ENCODE data around the gene SLC66A3.
"Not testable (repeated sequence)": the region's sequence is repeated elsewhere in the genome, so short reads cannot be mapped to it uniquely, and the experiment has no call there.

Gene SLC66A3

DNA sequence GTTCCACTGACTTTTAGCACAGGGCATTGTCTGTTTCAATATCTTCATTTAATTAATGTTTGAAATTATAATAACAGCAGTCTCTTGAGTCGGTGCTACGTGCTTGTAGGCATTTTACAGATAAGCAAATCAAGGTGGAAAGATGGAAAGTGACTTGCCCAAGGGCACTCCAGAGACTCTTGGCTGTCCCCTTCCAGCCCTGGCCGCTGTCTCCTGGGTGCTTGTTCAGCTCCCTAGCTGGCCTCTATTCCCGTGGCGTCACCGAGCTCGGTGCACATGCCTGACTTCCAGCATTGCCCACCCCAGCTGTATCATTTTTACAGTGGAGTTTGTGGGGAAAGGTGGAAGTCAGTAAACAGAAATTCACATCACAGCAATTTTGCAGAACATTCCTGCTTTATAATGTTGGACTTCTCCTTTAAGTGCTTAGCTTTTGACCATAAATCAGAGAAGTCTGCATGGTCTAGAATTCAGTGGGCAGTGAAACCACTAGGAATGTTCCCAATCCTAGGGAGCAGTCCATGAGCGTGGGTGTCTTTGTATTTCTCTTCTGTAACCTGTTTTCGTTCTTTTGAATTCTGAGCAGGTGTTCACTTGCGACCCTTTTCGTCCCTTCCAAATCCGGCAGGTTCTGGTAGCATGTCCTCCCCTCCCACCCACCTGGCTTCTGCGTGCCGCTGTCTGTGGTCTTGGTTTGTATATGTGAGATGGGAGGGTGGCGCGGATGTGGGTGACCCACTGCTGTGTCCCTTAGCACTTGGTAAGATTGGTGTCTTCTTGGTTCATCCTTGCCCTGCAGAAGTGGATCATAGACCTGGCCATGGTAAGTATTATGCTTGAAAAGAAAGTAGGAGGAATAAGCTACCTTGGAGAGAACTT, 8.4 kb downstream of the SLC66A3 start:
- DNase-seq (ENCODE audit: low read depth), result no peak

DNA sequence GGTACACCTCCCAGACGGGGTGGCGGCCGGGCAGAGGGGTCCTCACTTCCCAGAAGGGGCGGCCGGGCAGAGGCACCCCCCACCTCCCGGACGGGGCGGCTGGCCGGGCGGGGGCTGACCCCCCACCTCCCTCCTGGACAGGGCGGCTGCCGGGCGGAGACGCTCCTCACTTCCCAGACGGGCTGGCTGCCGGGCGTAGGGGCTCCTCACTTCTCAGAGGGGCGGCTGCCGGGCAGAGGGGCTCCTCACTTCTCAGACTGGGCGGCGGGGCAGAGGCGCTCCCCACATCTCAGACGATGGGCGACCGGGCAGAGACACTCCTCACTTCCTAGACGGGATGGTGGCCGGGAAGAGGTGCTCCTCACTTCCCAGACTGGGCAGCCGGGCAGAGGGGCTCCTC, 9.8 kb downstream of the SLC66A3 start:
- DNase-seq (ENCODE audit: low read depth), result not testable (repeated sequence)

DNA sequence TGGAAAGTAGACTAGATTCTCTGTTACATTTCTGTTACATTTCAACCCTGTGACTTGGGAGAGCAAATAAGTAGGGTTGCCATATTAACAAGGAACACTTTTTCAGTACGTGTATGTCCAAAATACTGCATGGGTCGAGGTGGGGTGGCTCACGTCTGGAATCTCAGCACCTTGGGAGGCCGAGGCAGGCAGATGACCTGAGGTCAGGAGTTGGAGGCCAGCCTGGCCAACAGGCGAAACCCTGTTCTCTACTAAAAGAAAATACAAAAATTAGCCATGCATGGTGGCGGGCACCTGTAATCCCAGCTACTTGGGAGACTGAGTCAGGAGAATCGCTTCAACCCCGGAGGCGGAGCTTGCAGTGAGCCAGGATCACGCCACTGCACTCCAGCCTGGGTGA, 11.2 kb downstream of the SLC66A3 start:
- no peak for DNase-seq (ENCODE audit: low read depth)

DNA sequence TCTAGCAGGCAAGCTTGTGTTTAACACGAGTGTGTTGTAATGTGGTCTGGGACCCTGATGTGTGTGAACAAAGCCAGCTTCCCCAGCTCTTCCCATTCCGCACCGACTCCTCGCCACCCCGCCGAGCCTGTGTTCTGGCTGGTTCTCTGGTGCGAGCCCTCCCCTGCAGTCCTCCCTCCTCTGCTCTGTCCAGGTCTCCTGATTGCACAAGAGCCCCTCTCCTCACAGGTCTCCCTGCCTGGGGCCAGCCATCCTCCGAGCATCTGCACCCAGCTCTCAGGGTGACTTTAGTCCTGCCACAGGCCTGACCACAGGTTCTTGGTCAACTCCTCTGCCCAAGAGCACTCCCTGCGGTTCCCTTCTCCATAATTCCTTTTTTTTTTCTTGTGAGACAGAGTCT, 13.2 kb downstream of the SLC66A3 start:
- DNase-seq (ENCODE audit: low read depth), result no peak

DNA sequence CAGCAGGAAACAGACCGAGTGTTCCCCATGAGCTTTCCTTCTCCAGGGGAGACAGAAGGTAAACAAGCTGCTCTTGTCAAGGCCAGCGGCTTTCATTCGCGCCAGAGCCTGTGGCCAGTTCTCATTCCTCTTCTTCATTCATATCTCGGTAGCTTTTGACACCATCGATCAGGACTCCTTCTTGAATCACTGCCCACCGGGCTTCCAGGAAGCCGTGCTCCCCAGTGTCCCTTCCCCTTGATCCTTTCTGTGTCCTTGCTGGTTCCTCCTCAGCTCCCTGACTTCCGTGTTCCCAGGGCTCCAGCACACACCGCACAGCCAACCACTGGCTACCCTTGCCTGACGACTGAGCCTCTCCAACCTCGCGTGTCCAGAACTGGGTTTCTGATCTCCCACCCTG, 14.1 kb downstream of the SLC66A3 start:
- DNase-seq (ENCODE audit: low read depth), result no peak

DNA sequence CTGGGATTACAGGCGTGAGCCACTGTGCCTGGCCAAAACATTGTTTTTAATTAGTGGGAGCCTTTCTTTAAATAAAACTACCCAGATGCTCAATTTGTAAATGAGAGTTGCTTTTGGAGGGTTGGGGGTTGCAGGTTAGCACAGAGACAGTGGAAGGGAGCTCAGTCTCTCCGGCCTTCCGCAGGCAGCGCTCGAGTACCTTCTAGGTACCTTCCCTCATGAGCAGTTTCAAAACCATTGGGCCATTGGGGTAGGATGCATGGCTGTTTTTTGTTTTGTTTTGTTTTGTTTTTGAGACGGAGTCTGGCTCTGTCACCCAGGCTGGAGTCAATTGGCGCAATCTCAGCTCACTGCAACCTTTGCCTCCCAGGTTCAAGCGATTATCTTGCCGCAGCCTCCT, 19.0 kb downstream of the SLC66A3 start:
- no peak for DNase-seq (ENCODE audit: low read depth)

DNA sequence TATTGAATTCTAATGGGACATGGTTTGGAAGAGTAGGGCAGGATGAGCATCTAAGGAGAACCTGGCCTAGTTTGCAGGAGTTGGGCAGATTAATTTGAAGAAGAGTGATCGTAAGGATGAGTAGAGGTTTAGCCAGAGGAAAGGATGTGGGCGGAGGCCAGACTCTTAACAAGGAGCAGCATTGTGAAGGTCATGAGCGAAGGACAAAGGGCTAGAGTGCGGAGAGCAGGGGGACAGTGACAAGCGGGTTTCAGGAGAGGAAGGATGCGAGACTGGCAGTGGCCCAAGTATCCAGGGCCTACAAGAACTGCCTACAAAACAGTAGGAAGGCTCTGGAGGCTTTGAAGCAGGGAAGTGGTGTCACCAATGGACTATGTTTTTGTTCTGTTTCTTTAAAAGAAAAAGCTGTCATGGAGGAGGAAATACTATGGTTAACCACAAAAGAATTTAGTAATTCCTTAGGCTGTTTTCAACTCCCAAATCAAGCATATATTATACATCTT, 20.1 kb downstream of the SLC66A3 start:
- DNase-seq (ENCODE audit: low read depth), result no peak

DNA sequence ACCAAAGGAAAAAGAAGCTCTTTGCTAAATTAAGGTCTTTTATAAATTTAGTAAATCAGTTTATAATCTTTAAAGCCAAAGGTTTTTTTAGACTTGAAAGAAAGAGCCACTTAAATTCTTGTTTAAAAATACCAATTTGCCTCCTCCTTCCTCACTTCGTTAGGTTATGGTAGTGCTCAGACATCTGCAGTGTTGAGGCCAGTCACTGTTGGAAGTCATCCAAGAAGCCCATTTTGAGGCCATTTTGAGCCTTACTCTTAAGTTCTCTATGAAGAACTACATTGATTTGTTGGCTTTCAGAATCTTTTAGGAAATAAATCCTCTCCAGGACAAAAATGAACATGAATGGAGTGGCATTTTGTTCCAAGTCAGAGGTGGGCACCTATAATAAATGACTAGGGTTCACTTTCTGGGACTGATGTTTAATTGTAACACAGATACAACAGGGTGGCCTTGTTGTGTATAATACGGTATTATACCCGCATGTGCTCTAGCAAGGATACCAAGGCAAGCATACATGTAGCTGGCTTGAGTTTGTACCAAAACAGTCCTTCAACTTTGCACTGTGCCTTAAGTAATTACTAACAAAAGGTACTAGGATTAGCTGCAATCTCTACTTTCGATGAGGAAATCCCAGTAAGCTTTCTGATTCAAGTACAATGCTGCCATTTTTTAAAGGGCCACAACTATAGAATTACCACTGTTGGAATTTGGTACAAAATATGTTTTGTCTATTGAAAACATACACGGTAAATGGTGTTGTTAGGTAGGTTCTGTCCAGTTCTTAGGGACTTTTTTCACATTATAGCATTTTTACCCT, 22.8 kb downstream of the SLC66A3 start:
- DNase-seq (ENCODE audit: low read depth), result no peak

DNA sequence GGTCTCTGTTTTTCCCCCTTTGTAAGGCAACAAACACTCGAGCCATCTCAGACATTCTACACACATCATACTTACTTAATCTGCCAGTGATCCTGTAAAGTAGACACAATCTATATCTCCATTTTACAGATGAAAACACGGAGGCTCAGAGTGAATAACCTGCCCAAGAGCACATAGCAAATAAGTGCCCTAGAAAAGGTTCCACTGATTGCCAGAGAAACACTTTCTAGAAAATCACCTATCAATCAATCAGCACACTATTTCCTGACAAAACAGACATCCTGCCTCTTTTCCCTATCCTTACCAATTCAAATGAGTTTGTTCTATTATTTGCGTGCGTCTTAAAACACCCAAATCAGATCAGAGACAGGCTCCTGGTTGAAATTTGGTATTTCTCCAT, 23.9 kb downstream of the SLC66A3 start:
- DNase-seq (ENCODE audit: low read depth), result no peak

DNA sequence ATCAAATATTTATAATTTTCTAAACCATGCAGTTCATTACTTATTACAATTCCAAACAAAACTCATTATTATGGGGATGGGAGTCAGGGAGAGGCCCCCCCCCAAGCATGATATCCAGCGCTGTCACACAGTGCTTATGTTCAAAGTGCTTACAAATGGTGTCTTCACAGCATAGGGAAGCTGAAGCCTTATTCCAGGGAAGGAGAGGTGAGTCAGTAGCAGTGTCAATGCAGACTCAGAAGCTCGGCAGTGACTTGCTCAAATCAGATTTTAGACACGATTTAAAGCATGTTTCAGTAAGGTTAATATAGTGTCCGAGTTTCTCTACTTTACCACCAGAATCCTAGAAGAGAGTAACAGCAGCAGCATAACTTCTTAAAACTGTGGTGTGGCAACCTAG, 24.6 kb downstream of the SLC66A3 start:
- no peak for DNase-seq (ENCODE audit: low read depth)

DNA sequence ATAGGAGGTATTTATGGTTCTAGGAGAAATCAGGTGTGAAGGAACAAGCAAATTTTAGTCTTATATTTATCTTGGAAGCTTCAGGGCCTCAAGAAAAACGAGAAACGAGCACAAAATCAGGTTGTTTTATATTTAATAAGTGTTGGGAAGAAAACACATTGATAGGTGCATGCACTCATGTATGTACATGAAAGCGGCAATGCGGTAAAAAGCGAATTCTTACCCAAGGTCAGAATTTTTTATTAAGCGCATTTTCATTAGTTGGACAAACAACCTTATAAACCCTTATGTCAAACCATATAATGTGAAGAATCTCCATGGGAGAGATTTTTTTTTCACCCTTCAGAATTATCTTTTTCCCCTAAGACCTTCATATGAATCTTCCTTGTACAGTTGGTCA, 25.4 kb downstream of the SLC66A3 start:
- no peak for DNase-seq (ENCODE audit: low read depth)

DNA sequence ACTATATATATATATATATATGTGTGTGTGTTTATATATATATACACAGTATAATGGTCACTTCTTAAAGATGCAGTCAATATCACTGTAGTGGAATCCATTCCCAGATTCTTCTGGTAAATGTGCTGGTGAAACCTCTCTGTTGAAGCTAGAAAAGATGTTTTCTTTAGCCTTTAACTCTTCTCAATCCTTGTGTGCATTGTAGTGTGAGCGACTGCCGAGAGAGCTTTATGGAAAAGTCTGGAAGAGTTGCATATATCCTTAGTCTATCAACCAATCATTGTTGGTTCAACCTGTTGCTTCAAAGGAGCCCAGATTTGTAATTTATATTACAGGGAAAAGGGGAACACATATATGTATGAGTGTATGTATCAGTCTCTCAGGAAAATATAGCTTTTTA, 27.7 kb downstream of the SLC66A3 start:
- DNase-seq (ENCODE audit: low read depth), result no peak

DNA sequence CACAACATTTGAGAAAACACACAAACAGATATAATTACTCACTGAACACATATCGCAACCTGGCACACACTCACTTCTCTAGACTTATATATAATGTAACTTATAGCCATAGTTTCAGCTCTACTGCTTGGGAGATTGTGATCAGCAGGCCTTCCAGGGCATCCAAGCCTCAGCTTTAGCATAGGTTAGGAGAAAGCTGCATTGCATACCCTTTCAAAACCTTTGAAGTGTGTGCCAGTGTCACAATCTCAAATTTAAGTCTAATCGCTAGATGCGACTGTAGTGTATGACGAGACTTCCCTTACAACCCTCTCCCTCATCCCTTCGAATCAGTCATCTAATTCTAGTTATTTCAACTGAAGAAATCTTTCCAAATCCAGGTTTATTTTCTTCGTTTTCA, 30.9 kb downstream of the SLC66A3 start:
- DNase-seq (ENCODE audit: low read depth), result no peak

DNA sequence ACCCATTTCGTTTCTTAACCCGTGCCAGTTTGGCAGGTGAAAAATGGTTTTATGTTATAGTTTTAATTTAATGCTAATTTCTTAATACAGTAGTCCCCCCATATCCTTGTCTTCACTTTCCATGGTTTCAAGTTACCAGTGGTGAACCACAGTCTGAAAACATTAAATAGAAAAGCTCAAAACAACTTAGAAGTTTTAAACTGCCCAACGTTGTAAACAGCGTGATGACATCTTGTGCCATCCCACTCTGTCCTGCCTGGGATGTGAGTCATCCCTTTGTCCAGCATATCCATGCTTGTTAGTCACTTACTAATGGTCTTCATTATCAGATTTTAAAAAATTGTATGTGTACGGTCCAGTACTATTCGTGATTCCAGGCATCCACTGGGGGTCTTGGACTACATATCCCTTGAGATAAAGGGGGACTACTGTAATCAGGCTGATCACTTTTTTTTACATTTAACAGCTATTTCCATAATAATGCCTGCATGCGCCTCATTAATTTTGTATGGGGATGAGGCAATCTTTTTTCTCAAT, 31.9 kb downstream of the SLC66A3 start:
- no peak for DNase-seq (ENCODE audit: low read depth)

DNA sequence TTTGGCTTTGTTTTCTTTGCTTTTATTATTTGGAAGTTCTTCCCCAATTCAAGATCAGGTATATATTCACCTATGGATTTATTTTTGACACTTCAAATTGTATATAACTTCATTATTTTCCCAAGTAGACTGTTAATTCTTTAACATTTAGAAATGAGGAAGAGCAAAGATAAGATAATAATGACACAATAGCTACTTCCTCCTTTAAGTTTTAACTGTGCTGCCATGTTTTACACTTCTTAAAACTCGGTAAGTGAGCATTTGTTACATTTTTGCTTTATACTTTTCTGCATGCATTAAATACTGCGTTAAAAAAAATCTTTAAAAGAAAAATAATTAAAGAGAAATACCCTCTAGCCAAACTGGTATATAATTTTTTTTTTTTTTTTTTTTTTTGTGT, 32.5 kb downstream of the SLC66A3 start:
- DNase-seq (ENCODE audit: low read depth), result no peak

DNA sequence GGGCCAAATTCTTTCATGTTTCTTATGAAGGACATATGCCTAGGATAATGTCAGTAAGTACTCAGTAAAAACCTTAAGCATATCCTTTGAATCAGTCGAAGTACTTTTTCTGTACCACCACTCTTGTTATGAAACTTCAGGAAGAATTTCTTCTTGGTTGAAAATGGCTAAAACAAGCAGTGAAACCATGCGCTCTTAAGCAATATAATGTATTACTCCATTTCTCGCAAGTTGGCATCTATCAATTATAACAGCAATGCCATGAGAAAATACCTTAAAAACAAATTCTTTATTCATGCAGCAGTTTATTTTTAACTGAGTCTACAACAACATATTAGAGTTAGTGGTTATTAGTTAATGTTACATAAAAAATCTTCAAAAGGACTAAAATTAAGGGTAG, 41.0 kb downstream of the SLC66A3 start:
- DNase-seq (ENCODE audit: low read depth), result no peak

DNA sequence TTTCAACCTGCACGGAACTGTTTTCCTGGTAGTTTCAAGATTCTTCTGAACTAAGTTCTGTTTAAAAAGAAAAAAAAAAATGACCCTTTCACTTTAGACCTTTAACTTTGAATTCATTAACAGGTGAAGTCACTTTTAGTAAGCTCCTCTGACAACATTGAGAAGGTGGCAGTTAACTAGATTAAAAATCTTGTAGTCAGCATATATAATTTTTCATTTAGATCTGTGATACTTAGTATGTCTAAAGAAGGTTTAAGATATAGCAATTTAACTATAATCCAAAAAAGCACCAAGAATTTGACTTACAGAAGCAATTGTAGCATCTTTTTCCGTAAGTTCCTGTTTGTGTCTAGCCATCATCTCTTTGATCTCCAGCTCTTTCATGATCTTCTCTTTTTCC, 45.4 kb downstream of the SLC66A3 start:
- DNase-seq (ENCODE audit: low read depth), result no peak

DNA sequence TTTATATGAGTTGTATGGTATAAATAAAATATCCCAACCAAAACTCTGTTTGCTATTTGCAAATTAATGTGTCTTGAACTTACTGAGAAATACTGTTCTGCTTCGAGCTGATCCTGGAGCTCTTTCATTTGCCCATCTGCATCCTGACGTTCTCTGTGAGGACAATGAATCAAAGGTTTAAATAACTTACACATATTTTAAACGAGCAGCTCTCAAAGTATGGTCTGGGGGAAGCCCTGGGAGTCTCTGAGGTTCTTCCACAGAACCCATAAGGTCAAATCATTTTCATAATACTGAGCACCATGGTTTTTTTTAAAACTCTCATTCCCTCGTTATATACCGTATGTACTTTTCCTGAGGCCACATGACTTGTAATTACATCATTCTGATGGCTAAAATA, 46.7 kb downstream of the SLC66A3 start:
- DNase-seq (ENCODE audit: low read depth), result no peak

DNA sequence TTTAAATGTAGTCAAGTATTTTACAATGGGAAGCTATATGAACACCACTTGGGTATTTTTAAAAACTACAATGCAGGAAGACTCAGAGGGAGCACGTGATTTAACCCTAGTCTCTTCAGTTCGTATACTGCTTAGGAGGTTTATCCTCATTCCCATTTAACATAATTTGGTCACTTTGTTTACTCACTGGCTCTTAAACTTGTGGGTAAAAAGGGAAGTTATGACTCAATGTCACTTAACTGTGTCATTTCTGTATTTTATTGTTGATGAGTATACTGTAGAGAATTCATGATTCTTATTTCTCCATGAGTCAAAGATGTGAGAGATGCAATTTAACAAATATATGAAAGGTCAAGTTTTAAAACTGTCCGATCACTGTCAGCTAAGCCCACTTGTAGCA, 48.2 kb downstream of the SLC66A3 start:
- DNase-seq (ENCODE audit: low read depth), result no peak

DNA sequence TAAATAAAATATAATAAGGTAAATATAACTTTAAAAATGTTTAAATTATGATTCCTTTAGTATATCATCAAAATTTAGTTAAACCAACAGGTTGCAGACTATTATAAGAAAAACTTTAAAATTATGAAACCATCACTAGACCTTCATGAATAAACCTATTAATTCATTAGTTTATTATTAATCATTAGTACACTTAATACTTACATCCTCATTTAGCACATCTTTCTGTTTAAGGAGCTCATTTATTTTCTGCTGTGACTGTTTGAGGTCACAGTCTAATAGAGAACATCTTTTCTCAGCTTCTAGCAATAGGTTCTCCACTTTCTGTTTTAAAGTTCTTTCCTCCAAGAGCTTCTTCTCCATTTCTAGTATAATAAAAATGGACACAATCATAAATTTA, 52.8 kb downstream of the SLC66A3 start:
- DNase-seq (ENCODE audit: low read depth), result no peak

DNA sequence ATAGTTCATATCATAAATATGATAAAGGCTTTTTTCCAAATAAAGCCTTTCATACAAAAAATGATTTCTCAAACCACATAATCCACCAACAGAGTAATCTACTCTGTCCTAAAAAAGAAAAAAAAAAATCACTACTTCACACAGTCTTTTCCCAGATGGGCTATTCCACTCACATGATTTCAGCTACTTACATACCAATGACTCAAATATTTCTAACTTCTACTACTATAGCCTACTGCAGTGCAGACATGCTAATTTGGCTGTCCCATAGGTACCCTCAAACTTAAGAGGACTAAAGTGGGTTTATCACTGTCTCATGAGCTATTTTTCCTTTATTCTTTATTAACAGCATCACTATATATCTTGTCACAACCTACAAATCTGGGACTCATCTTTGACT, 57.4 kb downstream of the SLC66A3 start:
- DNase-seq (ENCODE audit: low read depth), result no peak

DNA sequence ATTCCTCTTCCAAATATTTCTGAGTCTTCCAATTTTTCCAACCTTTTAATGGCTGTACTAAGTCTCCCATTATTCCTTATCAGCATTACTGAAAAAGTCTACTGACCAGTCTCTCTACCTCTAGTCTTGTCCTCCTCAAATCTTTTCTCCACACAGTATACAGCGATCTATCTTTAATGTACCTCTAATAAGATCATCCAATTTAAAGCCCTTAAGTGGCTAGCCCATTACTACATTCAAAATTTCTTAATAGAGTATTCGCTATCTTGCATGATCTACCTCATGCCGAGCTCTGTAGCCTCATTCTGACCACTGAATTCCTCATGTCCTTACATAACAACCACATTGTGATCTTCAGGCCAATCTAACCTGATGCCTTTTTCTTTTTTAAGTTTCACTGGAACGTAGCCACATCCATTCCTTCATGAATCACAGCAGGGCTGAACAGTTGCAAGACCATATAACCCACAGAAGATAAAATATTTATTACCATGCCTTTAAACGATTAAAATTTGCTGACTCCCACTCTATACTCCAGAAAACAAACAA, 57.9 kb downstream of the SLC66A3 start:
- DNase-seq (ENCODE audit: low read depth), result no peak

DNA sequence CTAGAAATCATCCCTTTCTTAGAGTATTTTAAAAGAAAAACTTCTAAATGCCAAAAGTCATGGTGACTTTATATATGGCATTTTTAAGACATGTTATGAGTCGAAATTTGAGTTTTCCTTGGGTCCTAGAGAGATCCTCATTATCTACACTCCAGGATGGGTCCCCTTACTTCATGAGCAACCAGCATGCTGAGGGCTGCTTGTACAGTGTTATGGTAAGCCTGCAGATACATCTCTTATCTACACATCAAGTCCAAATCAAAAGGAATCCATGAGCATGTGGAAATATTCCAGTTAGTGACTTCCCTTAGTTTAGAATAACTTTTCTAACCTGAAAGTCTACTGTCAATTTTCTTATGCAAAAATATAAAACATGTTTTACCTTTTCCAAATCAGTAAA, 58.7 kb downstream of the SLC66A3 start:
- no peak for DNase-seq (ENCODE audit: low read depth)
